Endothelial cell of umbilical vein (primary cell): Measurements from ENCODE around the gene SERGEF. TPM values are rescaled to one million over a fixed set of nuclear protein-coding genes. Genes with fewer than 3 reads are reported as not detected.

Experiments
- BruUV-seq: library from RNA; stranded (reverse); fragments of 400-500 nt; replicated peaks from 2 replicates; lab custom pipeline; 2021; lab: Mats Ljungman, UMichigan
- CTCF ChIA-PET: fragments of 300-600, 350-600 bp; sonication (Branson Sonifier 250); formaldehyde crosslinking; loops from one replicate; lab custom pipeline; 2021; ENCODE audit warnings: antibody characterized with exemption, inconsistent platforms; lab: Charles Lee
- POLR2A ChIA-PET: fragments of 300-600, 350-600 bp; sonication (Branson Sonifier 250); formaldehyde crosslinking; loops from one replicate; lab custom pipeline; 2021; ENCODE audit warnings: antibody characterized with exemption, inconsistent platforms; lab: Charles Lee
- DNase-seq: peaks from one replicate; pipeline ENCODE4 v3.0.0-alpha.2; 2011; ENCODE audit warnings: low read depth, low spot score
- FAIRE-seq: peaks from 2 replicates; lab custom pipeline; 2011; peaks lifted over from hg19 to GRCh38; lab: Jason Lieb, UNC
- H2AFZ ChIP-seq: 2 replicates; pipeline ENCODE4 v1.6.0; 2012; ENCODE audit warnings: low read depth, low read length, control low read depth, inconsistent platforms
- H3K27ac ChIP-seq: 2 replicates; pipeline ENCODE4 v1.5.1; 2011; ENCODE audit warnings: low read depth, mild to moderate bottlenecking, control low read depth, low read length, moderate library complexity; ENCODE audit not compliant: insufficient read depth
- H3K27me3 ChIP-seq, 2 experiments: 2 replicates each; pipeline versions ENCODE4 v1.6.0 to v1.6.1; 2011; ENCODE audit warnings: low read length in 2 of 2, mixed read lengths in 1 of 2; ENCODE audit not compliant: control insufficient read depth in 2 of 2, insufficient read depth in 2 of 2
- H3K36me3 ChIP-seq, 2 experiments: 2 replicates in 1 of 2; 3 replicates in 1 of 2; pipeline ENCODE4 v1.5.1; 2011; ENCODE audit warnings: low read length in 2 of 2, mild to moderate bottlenecking in 1 of 2, moderate library complexity in 1 of 2; ENCODE audit not compliant: control insufficient read depth in 2 of 2, insufficient read depth in 2 of 2; ENCODE audit errors: extremely low read depth in 1 of 2
- H3K4me1 ChIP-seq: 3 replicates; pipeline ENCODE4 v1.5.1; 2011; ENCODE audit warnings: mild to moderate bottlenecking, low read length; ENCODE audit not compliant: control insufficient read depth, insufficient read depth; ENCODE audit errors: extremely low read depth
- H3K4me2 ChIP-seq: 2 replicates; pipeline ENCODE4 v1.6.1; 2011; ENCODE audit warnings: low read length, control low read depth, mixed read lengths; ENCODE audit not compliant: insufficient read depth
- H3K4me3 ChIP-seq, 3 experiments: fragments of 200-600 bp in 1 of 3; sonication (generic), shearing (Covaris generic) in 1 of 3; replicated peaks in 1 of 3; 2 replicates each; pipeline ENCODE4 v1.5.1; 2011 to 2016; ENCODE audit warnings: control low read depth in 3 of 3, low read length in 3 of 3, mild to moderate bottlenecking in 2 of 3, inconsistent platforms in 1 of 3, low read depth in 1 of 3, moderate library complexity in 1 of 3; ENCODE audit not compliant: insufficient read depth in 1 of 3
- H3K79me2 ChIP-seq: 2 replicates; pipeline ENCODE4 v1.6.0; 2012; ENCODE audit warnings: low read length, inconsistent platforms; ENCODE audit not compliant: control insufficient read depth, insufficient read depth
- H3K9ac ChIP-seq: replicated peaks from 2 replicates; pipeline ENCODE3; 2011; ENCODE audit warnings: low read length, control low read depth; ENCODE audit not compliant: insufficient read depth; ENCODE audit errors: extremely low read depth
- H3K9me1 ChIP-seq: replicated peaks from 3 replicates; pipeline ENCODE4 v1.6.0; 2011; ENCODE audit warnings: mild to moderate bottlenecking, low read length; ENCODE audit not compliant: control insufficient read depth, insufficient read depth; ENCODE audit errors: extremely low read depth
- H3K9me3 ChIP-seq: replicated peaks from 2 replicates; pipeline ENCODE4 v1.5.1; 2012; ENCODE audit warnings: low read length, inconsistent platforms; ENCODE audit not compliant: control insufficient read depth, insufficient read depth
- H4K20me1 ChIP-seq: replicated peaks from 2 replicates; pipeline ENCODE3; 2011; ENCODE audit warnings: mild to moderate bottlenecking, low read length; ENCODE audit not compliant: control insufficient read depth, insufficient read depth; ENCODE audit errors: extremely low read depth
- CTCF ChIP-seq, 2 donors: IDR thresholded peaks; 1 replicate in 1 of 2; 2 replicates in 1 of 2; pipeline ENCODE4 v1.5.1; 2011; ENCODE audit warnings: low read length in 2 of 2, mild to moderate bottlenecking in 2 of 2, moderate library complexity in 2 of 2, control low read depth in 1 of 2, inconsistent platforms in 1 of 2, low read depth in 1 of 2; ENCODE audit not compliant: insufficient read depth in 1 of 2; ENCODE audit errors: extremely low read depth in 1 of 2
- EZH2 ChIP-seq: IDR thresholded peaks from 2 replicates; pipeline ENCODE4 v1.6.1; 2012; ENCODE audit warnings: borderline replicate concordance, low read depth, mild to moderate bottlenecking, moderate library complexity, low read length, inconsistent platforms; ENCODE audit not compliant: severe bottlenecking
- FOS ChIP-seq: IDR thresholded peaks from 2 replicates; pipeline ENCODE4 v1.6.1; 2011; ENCODE audit warnings: mild to moderate bottlenecking, low read length, moderate library complexity, borderline replicate concordance; ENCODE audit not compliant: insufficient read depth
- GATA2 ChIP-seq: IDR thresholded peaks from 2 replicates; pipeline ENCODE4 v1.7.0; 2011; ENCODE audit warnings: low read depth, mild to moderate bottlenecking, moderate library complexity, mixed read lengths, low read length; ENCODE audit not compliant: insufficient read length, insufficient read depth
- JUN ChIP-seq: IDR thresholded peaks from 2 replicates; pipeline ENCODE4 v1.6.1; 2011; ENCODE audit warnings: borderline replicate concordance, low read depth; ENCODE audit not compliant: insufficient read length, insufficient read depth
- MAX ChIP-seq: IDR thresholded peaks from 2 replicates; pipeline ENCODE4 v1.6.1; 2011; ENCODE audit not compliant: insufficient read depth, insufficient read length
- MYC ChIP-seq: IDR thresholded peaks from one replicate; pipeline ENCODE4 v1.6.1; 2011; ENCODE audit warnings: mild to moderate bottlenecking, low read depth, low read length
- POLR2A ChIP-seq: IDR thresholded peaks from 2 replicates; pipeline ENCODE4 v1.6.1; 2012; ENCODE audit warnings: low read depth, mild to moderate bottlenecking, control low read depth, low read length
- POLR2AphosphoS5 ChIP-seq: IDR thresholded peaks from 2 replicates; pipeline ENCODE4 v1.6.1; 2012; ENCODE audit warnings: low read depth, mild to moderate bottlenecking, control low read depth, low read length, moderate library complexity; ENCODE audit not compliant: insufficient read depth
- dilution Hi-C: fragments of 300-500 bp; cut with MboI; formaldehyde crosslinking; loops from one replicate; pipeline ENCODE4 v1.15.0; 2019; ENCODE audit warnings: low sequenced_read_pairs; ENCODE audit not compliant: extremely low pct_ligation_motif_present
- intact Hi-C: fragments of 100-400 bp; cut with micrococcal nuclease; formaldehyde crosslinking; loops from one replicate; pipeline ENCODE4 v1.10.0; 2022
- polyA plus RNA-seq, 4 experiments: library from polyadenylated mRNA; depleted of rRNA in 3 of 4; stranded (reverse) in 3 of 4; unstranded in 1 of 4; fragments of >200 nt; gene quantifications; 2 replicates each; pipeline versions ENCODE4 v1.2.1 to v1.2.3, GENCODE V29; 2011 to 2012; ENCODE audit warnings: missing spikeins in 1 of 4
- total RNA-seq: library from RNA; stranded (reverse); gene quantifications from 2 replicates; pipeline ENCODE4 v1.2.3, GENCODE V29; 2021

SERGEF gene
- total and polyA plus RNA-seq, 2 donors (not counting 3 experiments of a cell fraction or from before 2014, with no cell fraction given): 8.7 to 16.7 TPM

GRCh38 chr11:17859552-17859951 lies 153.3 kb downstream of the SERGEF start:
- no peak overlapping the region for H3K4me2 ChIP-seq
- H2AFZ ChIP-seq: no peak overlapping the region
- intact Hi-C loops (no loop called here), dilution Hi-C loops (no loop called here)
- FAIRE-seq: no peak
- BruUV-seq: no TSS peak
- no peak overlapping the region for H3K27ac ChIP-seq
- POLR2A ChIA-PET: no interaction called here
- no peaks in the 10 kb centered on the region for H3K9me3 ChIP-seq
- no peak for DNase-seq
- no peaks in the 10 kb centered on the region for H3K27me3 ChIP-seq
- H4K20me1 ChIP-seq: no peaks in the 10 kb centered on the region
- CTCF ChIA-PET: no interaction called here
- H3K4me3 ChIP-seq: no peak overlapping the region
- H3K79me2 ChIP-seq: no peaks in the 10 kb centered on the region
- no peak overlapping the region for H3K9ac ChIP-seq
- H3K4me1 ChIP-seq: no peaks in the 10 kb centered on the region
- H3K36me3 ChIP-seq: no peaks in the 10 kb centered on the region
- TF ChIP-seq GATA2: no peak
- TF ChIP-seq MYC: no peak
- no peak for TF ChIP-seq POLR2A
- TF ChIP-seq CTCF (IDR thresholded peaks at IDR 0.05; ENCODE audit: extremely low read depth in 1 of 2, insufficient read depth in 1 of 2, low read depth in 1 of 2, low read length in 2 of 2): no peak
- TF ChIP-seq MAX: no peak
- TF ChIP-seq EZH2: no peak
- TF ChIP-seq POLR2AphosphoS5: no peak
- no peak for TF ChIP-seq JUN
- no peak for TF ChIP-seq FOS
- H3K9me1 ChIP-seq: no peaks in the 10 kb centered on the region
